K562 (cell line): ENCODE results near the gene PCBP3. TPM values are rescaled to one million over a fixed set of nuclear protein-coding genes. Genes with fewer than 3 reads are reported as not detected.

ENCODE experiments used
- ATAC-seq: fragments of 200-7000 bp; cut with Tn5 transposase; 3 replicates; pipeline ENCODE4 v1.9.1; 2020; ENCODE audit warnings: moderate library complexity
- BruUV-seq: library from RNA; stranded (reverse); fragments of 400-500 nt; replicated peaks from 2 replicates; lab custom pipeline; 2021; lab: Mats Ljungman, UMichigan
- CTCF ChIA-PET: fragments of 300-600 bp; formaldehyde crosslinking; extraction: SDS; loops from one replicate; lab custom pipeline; 2021; ENCODE audit warnings: low intra/inter-chr PET ratio; lab: Yijun Ruan, JAX
- POLR2A ChIA-PET: fragments of 300-600, 350-650 bp; sonication (Branson Sonifier 250); formaldehyde crosslinking; extraction: SDS; loops from one replicate; lab custom pipeline; 2021; ENCODE audit warnings: antibody characterized with exemption, inconsistent platforms; lab: Yijun Ruan, JAX
- DNase-seq, 4 experiments: peaks; one replicate each; pipeline versions ENCODE4 v3.0.0 to v3.0.0-alpha.2; 2011 to 2018; ENCODE audit warnings: low spot score in 3 of 4, mixed read lengths in 3 of 4; ENCODE audit errors: extremely low read depth in 1 of 4
- FAIRE-seq: peaks from 2 replicates; lab custom pipeline; 2011; peaks lifted over from hg19 to GRCh38; lab: Jason Lieb, UNC
- H2AFZ ChIP-seq: 2 replicates; pipeline ENCODE4 v1.6.0; 2011; ENCODE audit warnings: low read depth, low read length, control low read depth, inconsistent platforms
- H3K27ac ChIP-seq: fragments of 200-600 bp; 3 replicates; pipeline ENCODE4 v1.8.0; 2011; ENCODE audit warnings: low read depth, mild to moderate bottlenecking, control low read depth, inconsistent platforms, low read length, moderate library complexity, mixed read lengths; ENCODE audit errors: extremely low read depth
- H3K27me3 ChIP-seq, 2 experiments: fragments of 300-600 bp in 1 of 2; 2 replicates in 1 of 2; 3 replicates in 1 of 2; pipeline versions ENCODE4 v1.6.0 to v1.8.0; 2011; ENCODE audit warnings: inconsistent platforms in 2 of 2, low read length in 2 of 2, mild to moderate bottlenecking in 1 of 2, mixed read lengths in 1 of 2, moderate library complexity in 1 of 2; ENCODE audit not compliant: control insufficient read depth in 2 of 2, insufficient read depth in 2 of 2
- H3K36me3 ChIP-seq: fragments of 300-600 bp; 3 replicates; pipeline ENCODE4 v1.8.0; 2011; ENCODE audit warnings: mild to moderate bottlenecking, low read length, inconsistent platforms; ENCODE audit not compliant: control insufficient read depth, insufficient read depth
- H3K4me1 ChIP-seq, 2 experiments: fragments of 200-600 bp in 1 of 2; replicated peaks in 1 of 2; 2 replicates in 1 of 2; 3 replicates in 1 of 2; pipeline versions ENCODE4 v1.5.1 to v1.8.0; 2011; ENCODE audit warnings: inconsistent platforms in 2 of 2, low read length in 2 of 2, mild to moderate bottlenecking in 1 of 2, mixed read lengths in 1 of 2, moderate library complexity in 1 of 2; ENCODE audit not compliant: control insufficient read depth in 2 of 2, insufficient read depth in 2 of 2
- H3K4me2 ChIP-seq: 2 replicates; pipeline ENCODE4 v1.6.1; 2011; ENCODE audit warnings: low read length, control low read depth, inconsistent platforms, mixed read lengths; ENCODE audit not compliant: insufficient read depth
- H3K4me3 ChIP-seq: fragments of 200-600 bp; sonication (generic), shearing (Covaris generic); 2 replicates; pipeline ENCODE4 v1.5.1; 2016; ENCODE audit warnings: control low read depth, inconsistent platforms
- H3K79me2 ChIP-seq: fragments of 200-600 bp; 3 replicates; pipeline ENCODE4 v1.8.0; 2011; ENCODE audit warnings: low read length, inconsistent platforms; ENCODE audit not compliant: control insufficient read depth, insufficient read depth
- H3K9ac ChIP-seq, 2 experiments: 2 replicates each; pipeline versions ENCODE4 v1.6.0 to v1.6.1; 2011; ENCODE audit warnings: low read depth in 2 of 2, low read length in 2 of 2, control low read depth in 1 of 2, inconsistent platforms in 1 of 2, mild to moderate bottlenecking in 1 of 2, mixed read lengths in 1 of 2; ENCODE audit not compliant: insufficient read depth in 1 of 2
- H3K9me1 ChIP-seq: one replicate; pipeline ENCODE4 v1.6.0; 2011; ENCODE audit warnings: inconsistent platforms, mild to moderate bottlenecking, low read length, moderate library complexity; ENCODE audit not compliant: control insufficient read depth, insufficient read depth
- H3K9me3 ChIP-seq: replicated peaks from 2 replicates; pipeline ENCODE4 v1.5.1; 2011; ENCODE audit warnings: low read depth, low read length, inconsistent platforms; ENCODE audit not compliant: control insufficient read depth, insufficient read depth
- H4K20me1 ChIP-seq: replicated peaks from 2 replicates; pipeline ENCODE4 v1.6.1; 2011; ENCODE audit warnings: low read length, inconsistent platforms, mixed read lengths; ENCODE audit not compliant: control insufficient read depth, insufficient read depth
- MXI1 ChIP-seq: IDR thresholded peaks from 2 replicates; pipeline ENCODE4 v1.6.1; 2011; ENCODE audit warnings: low read depth, mild to moderate bottlenecking, improper control_type of control experiment, low read length
- POLR2H ChIP-seq: IDR thresholded peaks from 2 replicates; pipeline ENCODE4 v1.6.1; 2016; ENCODE audit warnings: missing genetic modification characterization, low read depth, mild to moderate bottlenecking, control low read depth, missing compliant biosample characterization, moderate library complexity
- ZFPM2 ChIP-seq: fragments of 250-450 bp; sonication (Bioruptor Pico); IDR thresholded peaks from 2 replicates; pipeline ENCODE4 v1.5.1; 2022; ENCODE audit warnings: mild to moderate bottlenecking
- ZNF143 ChIP-seq: sonication (generic); formaldehyde crosslinking; IDR thresholded peaks from 2 replicates; pipeline ENCODE4 v1.9.0; 2022; ENCODE audit warnings: mild to moderate bottlenecking, missing genetic modification reagents
- ZNF263 ChIP-seq: sonication (generic); formaldehyde crosslinking; IDR thresholded peaks from 2 replicates; pipeline ENCODE4 v1.8.0; 2022; ENCODE audit warnings: mild to moderate bottlenecking, missing genetic modification reagents, borderline replicate concordance
- WGBS: fragments of 100-300 bp; shearing (Covaris generic); methylation state at CpG from one replicate; pipeline ENCODE4 v1.1.6; 2016; ENCODE audit warnings: low coverage, mixed read lengths; ENCODE audit not compliant: insufficient coverage; ENCODE audit errors: missing lambda C conversion rate; 5-methylcytosine and 5-hydroxymethylcytosine counted together
- in situ Hi-C: fragments of 300-500 bp; cut with MboI; formaldehyde crosslinking; loops from 4 replicates; pipeline ENCODE4 v1.15.0; 2018; ENCODE audit warnings: inconsistent platforms, mixed read lengths
- intact Hi-C: fragments of 100-400 bp; cut with micrococcal nuclease; formaldehyde crosslinking; loops from 2 replicates; pipeline ENCODE4 v1.14.2; 2022
- polyA plus RNA-seq, 8 experiments: library from polyadenylated mRNA; depleted of rRNA in 4 of 8; stranded (reverse) in 5 of 8; unstranded in 3 of 8; fragments of >200 nt; fragmentation: Nextera tagmentation in 2 of 8; fragmentation: Illumina TruSeq in 1 of 8; extraction: Ambion mirVana in 2 of 8; extraction: Trizol in 1 of 8; gene quantifications; 2 replicates each; pipeline versions ENCODE4 v1.2.1 to v1.2.3, GENCODE V29; 2011 to 2014; ENCODE audit warnings: inconsistent platforms in 1 of 8, missing spikeins in 1 of 8
- total RNA-seq, 7 experiments: library from RNA; depleted of rRNA in 6 of 7; stranded (reverse); fragments of >200 nt in 6 of 7; fragmentation: Illumina TruSeq in 2 of 7; extraction: Trizol in 2 of 7; gene quantifications; 2 replicates each; pipeline versions ENCODE4 v1.2.1 to v1.2.3, GENCODE V29; 2011 to 2021; ENCODE audit warnings: low replicate concordance in 1 of 7
- TF ChIP-seq, protein P1 (sequence below): fragments of 450-650 bp; IDR thresholded peaks from 2 replicates; pipeline ENCODE4 v1.6.1; 2016; ENCODE audit warnings: antibody characterized with exemption
- TF ChIP-seq, protein P2 (sequence below): fragments of 450-650 bp; IDR thresholded peaks from 2 replicates; pipeline ENCODE4 v1.6.1; 2018; ENCODE audit warnings: mild to moderate bottlenecking, low read depth; ENCODE audit not compliant: partially characterized antibody
- TF ChIP-seq, protein P3 (sequence below): fragments of 200-800 bp; sonication (Bioruptor generic); IDR thresholded peaks from 2 replicates; pipeline ENCODE4 v1.6.1; 2017; ENCODE audit warnings: missing genetic modification characterization, missing compliant biosample characterization
- TF ChIP-seq, protein P4 (sequence below): fragments of 250-450 bp; sonication (Bioruptor Pico); IDR thresholded peaks from 2 replicates; pipeline ENCODE4 v1.8.0; 2021; ENCODE audit warnings: moderate library complexity, mild to moderate bottlenecking, inconsistent platforms
- TF ChIP-seq, protein P5 (sequence below): sonication (generic); formaldehyde crosslinking; IDR thresholded peaks from 2 replicates; pipeline ENCODE4 v1.8.1; 2023; ENCODE audit warnings: mild to moderate bottlenecking, missing genetic modification reagents, moderate library complexity

PCBP3 gene
- total and polyA plus RNA-seq, 9 of the 15 experiments (the other 6 are each of a cell fraction or from before 2014, with no cell fraction given), result 0.18 TPM; not detected in 8

DNA sequence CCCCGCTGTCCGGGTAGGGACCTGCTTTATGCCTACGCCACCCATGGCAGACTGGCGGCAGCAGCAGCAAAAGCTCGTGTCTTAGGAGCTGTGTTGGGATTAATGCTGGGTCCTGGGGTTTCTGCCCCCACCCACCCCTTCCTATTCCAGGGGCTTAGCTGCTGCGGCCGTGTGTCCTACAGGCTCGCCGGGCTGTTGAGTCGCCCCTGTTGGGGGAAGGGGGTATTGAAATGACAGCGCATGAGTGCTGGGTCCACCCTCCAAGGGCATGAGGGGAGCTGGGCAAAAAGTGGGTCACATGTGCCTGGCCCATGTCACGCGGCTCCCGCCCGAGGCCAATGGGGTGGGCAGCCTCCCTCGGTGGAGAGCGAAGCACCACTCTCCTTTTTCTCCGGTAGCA is 219.7 kb downstream of the PCBP3 start:
- 2% methylated on average over 17 of the region's 18 CpGs for WGBS
- POLR2A ChIA-PET, result interaction anchor here (1.5 kb wide), 1 partner anchor 9 kb away, joined by 8 read pairs; no protein-coding TSS in a partner anchor

More for the DNA sequence above, 219.7 kb downstream of the PCBP3 start:
- Histone ChIP-seq H3K4me1 (peaks cover 0 to 4% of the 10 kb centered on the region in 2 experiments; a peak in 1 of 5 replicates), H3K27me3 (peaks cover 77 to 88% of the 10 kb centered on the region in 2 experiments), H2AFZ (no peak overlapping the region), H3K36me3 (no peaks in the 10 kb centered on the region), H3K9me3 (no peaks in the 10 kb centered on the region), H3K27ac (no peak overlapping the region), H3K4me2 (no peak overlapping the region), H3K4me3 (no peak overlapping the region), H4K20me1 (peaks cover 17% of the 10 kb centered on the region), H3K79me2 (no peaks in the 10 kb centered on the region), H3K9me1 (no peaks in the 10 kb centered on the region), H3K9ac (no peak overlapping the region)
- TF ChIP-seq, protein P1, sequence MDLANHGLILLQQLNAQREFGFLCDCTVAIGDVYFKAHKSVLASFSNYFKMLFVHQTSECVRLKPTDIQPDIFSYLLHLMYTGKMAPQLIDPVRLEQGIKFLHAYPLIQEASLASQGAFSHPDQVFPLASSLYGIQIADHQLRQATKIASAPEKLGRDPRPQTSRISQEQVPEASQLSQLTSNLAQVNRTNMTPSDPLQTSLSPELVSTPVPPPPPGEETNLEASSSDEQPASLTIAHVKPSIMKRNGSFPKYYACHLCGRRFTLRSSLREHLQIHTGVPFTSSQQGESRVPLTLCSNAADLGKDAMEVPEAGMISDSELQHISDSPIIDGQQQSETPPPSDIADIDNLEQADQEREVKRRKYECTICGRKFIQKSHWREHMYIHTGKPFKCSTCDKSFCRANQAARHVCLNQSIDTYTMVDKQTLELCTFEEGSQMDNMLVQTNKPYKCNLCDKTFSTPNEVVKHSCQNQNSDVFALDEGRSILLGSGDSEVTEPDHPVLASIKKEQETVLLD, result no peak
- TF ChIP-seq ZNF143 (CRISPR knock-in tag) (no peak), POLR2H (tag) (no peak), ZNF263 (CRISPR knock-in tag) (no peak), ZFPM2 (CRISPR knock-in tag) (no peak), MXI1 (no peak)
- TF ChIP-seq, protein P2, sequence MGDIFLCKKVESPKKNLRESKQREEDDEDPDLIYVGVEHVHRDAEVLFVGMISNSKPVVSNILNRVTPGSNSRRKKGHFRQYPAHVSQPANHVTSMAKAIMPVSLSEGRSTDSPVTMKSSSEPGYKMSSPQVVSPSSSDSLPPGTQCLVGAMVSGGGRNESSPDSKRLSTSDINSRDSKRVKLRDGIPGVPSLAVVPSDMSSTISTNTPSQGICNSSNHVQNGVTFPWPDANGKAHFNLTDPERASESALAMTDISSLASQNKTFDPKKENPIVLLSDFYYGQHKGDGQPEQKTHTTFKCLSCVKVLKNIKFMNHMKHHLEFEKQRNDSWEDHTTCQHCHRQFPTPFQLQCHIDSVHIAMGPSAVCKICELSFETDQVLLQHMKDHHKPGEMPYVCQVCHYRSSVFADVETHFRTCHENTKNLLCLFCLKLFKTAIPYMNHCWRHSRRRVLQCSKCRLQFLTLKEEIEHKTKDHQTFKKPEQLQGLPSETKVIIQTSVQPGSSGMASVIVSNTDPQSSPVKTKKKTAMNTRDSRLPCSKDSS, result no peak
- TF ChIP-seq, protein P3, sequence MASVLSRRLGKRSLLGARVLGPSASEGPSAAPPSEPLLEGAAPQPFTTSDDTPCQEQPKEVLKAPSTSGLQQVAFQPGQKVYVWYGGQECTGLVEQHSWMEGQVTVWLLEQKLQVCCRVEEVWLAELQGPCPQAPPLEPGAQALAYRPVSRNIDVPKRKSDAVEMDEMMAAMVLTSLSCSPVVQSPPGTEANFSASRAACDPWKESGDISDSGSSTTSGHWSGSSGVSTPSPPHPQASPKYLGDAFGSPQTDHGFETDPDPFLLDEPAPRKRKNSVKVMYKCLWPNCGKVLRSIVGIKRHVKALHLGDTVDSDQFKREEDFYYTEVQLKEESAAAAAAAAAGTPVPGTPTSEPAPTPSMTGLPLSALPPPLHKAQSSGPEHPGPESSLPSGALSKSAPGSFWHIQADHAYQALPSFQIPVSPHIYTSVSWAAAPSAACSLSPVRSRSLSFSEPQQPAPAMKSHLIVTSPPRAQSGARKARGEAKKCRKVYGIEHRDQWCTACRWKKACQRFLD (CRISPR knock-in tag), result no peak
- TF ChIP-seq, protein P4, sequence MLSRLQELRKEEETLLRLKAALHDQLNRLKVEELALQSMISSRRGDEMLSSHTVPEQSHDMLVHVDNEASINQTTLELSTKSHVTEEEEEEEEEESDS, result no peak
- TF ChIP-seq, protein P5, sequence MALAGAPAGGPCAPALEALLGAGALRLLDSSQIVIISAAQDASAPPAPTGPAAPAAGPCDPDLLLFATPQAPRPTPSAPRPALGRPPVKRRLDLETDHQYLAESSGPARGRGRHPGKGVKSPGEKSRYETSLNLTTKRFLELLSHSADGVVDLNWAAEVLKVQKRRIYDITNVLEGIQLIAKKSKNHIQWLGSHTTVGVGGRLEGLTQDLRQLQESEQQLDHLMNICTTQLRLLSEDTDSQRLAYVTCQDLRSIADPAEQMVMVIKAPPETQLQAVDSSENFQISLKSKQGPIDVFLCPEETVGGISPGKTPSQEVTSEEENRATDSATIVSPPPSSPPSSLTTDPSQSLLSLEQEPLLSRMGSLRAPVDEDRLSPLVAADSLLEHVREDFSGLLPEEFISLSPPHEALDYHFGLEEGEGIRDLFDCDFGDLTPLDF (CRISPR knock-in tag), result no peak
- no peak for DNase-seq
- CTCF ChIA-PET, result no interaction called here
- BruUV-seq, result no TSS peak
- in situ Hi-C loops (no loop called here), intact Hi-C loops (no loop called here)
- ATAC-seq, result no peak; the same call in 2 of the 3 replicates
- FAIRE-seq, result no peak
